ENCODE measurements around the gene CFAP77. TPM values are rescaled to one million over a fixed set of nuclear protein-coding genes. Genes with fewer than 3 reads are reported as not detected.
A peak's percentile ranks its signal among the peaks of the same experiment; 100 is the strongest.

Gene CFAP77
- total and polyA plus RNA-seq, 2 experiments from 2014 or later = not detected

DNA sequence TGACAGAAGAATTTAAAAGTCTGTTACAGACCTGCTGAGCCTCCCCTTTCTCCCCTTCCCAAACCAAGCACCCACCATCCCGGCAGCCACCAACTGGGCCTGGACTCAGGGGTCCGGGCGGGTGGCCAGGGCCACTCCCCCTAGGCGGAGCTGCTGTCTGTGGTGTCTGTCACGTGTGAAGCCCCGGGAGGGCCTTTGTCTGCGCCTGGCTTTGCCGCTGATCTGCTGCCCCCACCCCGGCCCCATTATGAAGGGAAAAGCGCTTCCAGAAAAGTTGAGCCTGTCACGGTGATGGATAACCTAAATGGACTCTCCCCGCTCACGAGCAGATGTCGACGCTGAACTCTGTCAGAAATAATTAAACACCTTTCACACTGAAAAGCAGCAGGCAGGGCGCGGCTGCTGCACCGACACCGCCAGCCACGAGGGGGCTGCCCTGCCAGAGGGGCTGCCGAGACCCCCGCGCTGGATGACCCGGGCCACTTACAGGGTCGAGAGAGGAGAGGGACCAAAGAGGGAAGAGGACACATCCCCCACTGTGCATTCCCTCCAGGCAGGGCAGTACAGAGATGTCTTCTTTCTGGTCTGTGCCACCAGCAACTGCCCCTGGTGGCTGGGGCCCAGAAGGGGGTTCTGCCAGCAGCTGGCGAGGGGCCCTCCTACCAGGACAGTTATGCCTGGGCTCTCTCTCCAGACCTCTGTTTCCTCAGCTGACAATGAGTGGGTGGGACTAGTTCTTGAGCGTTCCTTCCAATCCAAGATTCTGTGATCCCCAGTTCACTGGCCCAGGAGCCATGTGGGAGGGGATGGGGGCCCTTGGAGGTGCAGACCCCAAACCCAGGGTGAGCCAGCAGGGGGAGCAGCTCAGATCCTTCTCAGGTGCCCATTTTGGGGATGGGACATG lies 136.4 kb downstream of the CFAP77 start:
- H3K4me3 ChIP-seq = no peak overlapping the region
- no peak overlapping the region for H2AFZ ChIP-seq
- TF ChIP-seq EZH2phosphoT487 (IDR thresholded peaks at IDR 0.05; ENCODE audit: insufficient read depth, low read depth) = no peak
- no peak for TF ChIP-seq EZH2 (IDR thresholded peaks at IDR 0.05; ENCODE audit: insufficient read depth, poor library complexity, severe bottlenecking)
- H3F3A ChIP-seq (ENCODE audit: insufficient read depth) = no peaks in the 10 kb centered on the region
- H3K9me2 ChIP-seq (ENCODE audit: insufficient read depth) = no peaks in the 10 kb centered on the region
- H4K20me1 ChIP-seq (ENCODE audit: insufficient read depth) = no peaks in the 10 kb centered on the region
- no peaks in the 10 kb centered on the region for H3K79me2 ChIP-seq (ENCODE audit: insufficient read depth)
- H3K27me3 ChIP-seq (replicated peaks; ENCODE audit: insufficient read depth) = peaks cover 41% of the 10 kb centered on the region
- H3K4me1 ChIP-seq (ENCODE audit: insufficient read depth) = no peaks in the 10 kb centered on the region
- H3K9ac ChIP-seq = no peak overlapping the region
- in situ Hi-C loops (cut with MboI) = no loop called here
- H3K36me3 ChIP-seq (ENCODE audit: low read depth) = no peaks in the 10 kb centered on the region
- no peak overlapping the region for H3K27ac ChIP-seq
- DNase-seq = peak; percentile 31
- 1 to 3% methylated on average over 26 to 27 of the region's 27 CpGs for WGBS, 2 experiments (ENCODE audit: low coverage in 1 of 2, low lambda C conversion rate in 2 of 2, missing lambda C conversion rate in 2 of 2)
- H3K4me2 ChIP-seq (ENCODE audit: unreplicated experiment) = no peak overlapping the region
- H3K9me3 ChIP-seq (ENCODE audit: low read depth) = no peaks in the 10 kb centered on the region

DNA sequence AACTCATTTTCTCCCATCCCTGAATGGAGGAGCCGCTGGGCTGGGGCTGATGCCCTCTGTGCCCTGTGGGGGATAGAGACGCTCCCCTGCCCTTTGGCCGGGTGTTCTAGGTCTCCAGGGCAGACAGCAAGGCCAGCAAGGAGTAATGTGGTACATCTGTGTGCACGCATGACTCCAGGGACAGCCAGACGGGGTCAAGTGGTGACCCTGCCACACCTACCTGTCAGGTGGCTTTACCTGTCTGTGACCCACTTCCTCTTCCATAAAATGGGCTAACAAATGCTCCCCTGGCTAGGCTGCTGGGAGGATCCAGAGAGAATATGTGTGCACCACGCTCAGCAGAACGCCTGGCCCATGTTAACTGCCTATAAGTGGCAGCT lies 137.0 kb downstream of the CFAP77 start:
- Histone ChIP-seq H3K36me3 (ENCODE audit: low read depth) (no peaks in the 10 kb centered on the region), H3K27ac (no peak overlapping the region), H3K79me2 (ENCODE audit: insufficient read depth) (no peaks in the 10 kb centered on the region), H3K4me1 (ENCODE audit: insufficient read depth) (no peaks in the 10 kb centered on the region), H2AFZ (no peak overlapping the region), H4K20me1 (ENCODE audit: insufficient read depth) (no peaks in the 10 kb centered on the region), H3K4me2 (ENCODE audit: unreplicated experiment) (no peak overlapping the region), H3K9ac (no peak overlapping the region), H3K4me3 (no peak overlapping the region), H3K9me3 (ENCODE audit: low read depth) (no peaks in the 10 kb centered on the region), H3F3A (ENCODE audit: insufficient read depth) (no peaks in the 10 kb centered on the region), H3K9me2 (ENCODE audit: insufficient read depth) (no peaks in the 10 kb centered on the region), H3K27me3 (replicated peaks; ENCODE audit: insufficient read depth) (peaks cover 39% of the 10 kb centered on the region)
- 56 to 59% methylated on average over 7 of the region's 7 CpGs for WGBS, 2 experiments (ENCODE audit: low coverage in 1 of 2, low lambda C conversion rate in 2 of 2, missing lambda C conversion rate in 2 of 2)
- DNase-seq = no peak
- no peak for TF ChIP-seq EZH2phosphoT487 (IDR thresholded peaks at IDR 0.05; ENCODE audit: insufficient read depth, low read depth)
- TF ChIP-seq EZH2 (IDR thresholded peaks at IDR 0.05; ENCODE audit: insufficient read depth, poor library complexity, severe bottlenecking) = no peak
- in situ Hi-C loops (cut with MboI) = no loop called here

DNA sequence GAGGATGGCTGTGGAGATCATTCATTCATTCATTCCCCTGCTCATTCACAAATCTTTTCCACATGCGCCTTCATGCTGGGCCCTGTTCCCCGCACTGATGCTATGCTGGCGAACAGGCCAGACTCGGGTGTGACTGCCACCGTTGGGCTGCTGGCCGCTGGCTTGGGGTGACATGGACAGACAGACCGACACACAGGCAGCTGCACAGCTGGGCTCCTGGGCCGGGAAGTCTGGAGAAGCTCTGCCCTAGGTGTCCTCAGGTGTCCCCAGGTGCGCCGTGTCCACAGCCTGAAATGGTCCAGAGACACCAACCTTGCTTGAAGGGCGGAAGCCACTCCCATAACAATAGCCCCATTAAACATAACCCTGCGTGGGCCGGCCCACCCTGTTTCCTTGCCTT lies 137.4 kb downstream of the CFAP77 start:
- WGBS, 2 experiments (ENCODE audit: low coverage in 1 of 2, low lambda C conversion rate in 2 of 2, missing lambda C conversion rate in 2 of 2) = 40 to 50% methylated on average over 13 of the region's 13 CpGs
- Histone ChIP-seq H3K9ac (no peak overlapping the region), H3K27ac (no peak overlapping the region), H3K4me1 (ENCODE audit: insufficient read depth) (no peaks in the 10 kb centered on the region), H3K9me3 (ENCODE audit: low read depth) (no peaks in the 10 kb centered on the region), H3K27me3 (replicated peaks; ENCODE audit: insufficient read depth) (peaks cover 39% of the 10 kb centered on the region), H3K4me3 (no peak overlapping the region), H3F3A (ENCODE audit: insufficient read depth) (no peaks in the 10 kb centered on the region), H4K20me1 (ENCODE audit: insufficient read depth) (no peaks in the 10 kb centered on the region), H3K79me2 (ENCODE audit: insufficient read depth) (no peaks in the 10 kb centered on the region), H3K4me2 (ENCODE audit: unreplicated experiment) (no peak overlapping the region), H3K9me2 (ENCODE audit: insufficient read depth) (no peaks in the 10 kb centered on the region), H3K36me3 (ENCODE audit: low read depth) (no peaks in the 10 kb centered on the region), H2AFZ (no peak overlapping the region)
- no peak for TF ChIP-seq EZH2phosphoT487 (IDR thresholded peaks at IDR 0.05; ENCODE audit: insufficient read depth, low read depth)
- no peak for TF ChIP-seq EZH2 (IDR thresholded peaks at IDR 0.05; ENCODE audit: insufficient read depth, poor library complexity, severe bottlenecking)
- no peak for DNase-seq
- in situ Hi-C loops (cut with MboI) = no loop called here

DNA sequence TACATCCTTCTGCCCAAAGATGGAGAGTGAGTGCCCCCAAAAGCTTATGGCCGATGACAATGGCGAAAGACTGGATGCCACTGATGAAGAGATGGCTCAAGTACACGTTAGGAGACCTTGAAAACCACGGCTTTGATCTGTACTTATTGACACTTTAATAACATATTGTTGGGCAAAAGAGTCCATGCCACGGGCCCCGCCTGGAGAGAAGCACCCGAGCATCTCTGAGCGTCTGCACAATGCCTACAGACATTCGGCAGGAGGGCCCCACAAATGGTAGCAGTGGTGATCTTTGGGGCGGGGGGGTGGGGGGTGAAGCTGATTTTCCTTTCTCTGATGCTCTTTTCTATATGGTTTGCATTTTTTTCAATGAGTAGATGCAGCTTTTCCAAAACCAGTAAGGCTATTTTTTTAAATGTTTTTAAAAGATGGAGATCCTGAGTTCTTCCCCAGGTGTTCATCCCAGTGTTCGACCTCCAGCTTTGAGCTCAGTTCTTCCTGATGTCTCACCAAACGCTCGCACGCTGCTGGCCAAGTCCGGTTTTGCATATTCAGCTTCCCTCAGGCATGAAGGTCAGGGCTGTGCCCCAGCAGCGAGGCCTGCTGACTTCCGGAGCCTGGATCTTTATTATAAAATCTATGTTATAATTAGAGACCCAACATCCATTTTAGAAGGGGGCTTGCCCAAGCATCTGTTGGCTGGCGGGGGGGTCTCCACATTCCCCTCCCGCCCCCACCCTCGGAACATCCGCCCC lies 138.1 kb downstream of the CFAP77 start:
- in situ Hi-C loops (cut with MboI) = no loop called here
- DNase-seq = no peak
- H3K4me2 ChIP-seq (ENCODE audit: unreplicated experiment) = no peak overlapping the region
- H3K4me3 ChIP-seq = no peak overlapping the region
- H3K27me3 ChIP-seq (replicated peaks; ENCODE audit: insufficient read depth) = peaks cover 39% of the 10 kb centered on the region
- H3K36me3 ChIP-seq (ENCODE audit: low read depth) = no peaks in the 10 kb centered on the region
- H3K27ac ChIP-seq = no peak overlapping the region
- no peaks in the 10 kb centered on the region for H3K79me2 ChIP-seq (ENCODE audit: insufficient read depth)
- H3K4me1 ChIP-seq (ENCODE audit: insufficient read depth) = no peaks in the 10 kb centered on the region
- no peaks in the 10 kb centered on the region for H3F3A ChIP-seq (ENCODE audit: insufficient read depth)
- H3K9ac ChIP-seq = no peak overlapping the region
- H3K9me2 ChIP-seq (ENCODE audit: insufficient read depth) = no peaks in the 10 kb centered on the region
- no peak overlapping the region for H2AFZ ChIP-seq
- TF ChIP-seq EZH2phosphoT487 (IDR thresholded peaks at IDR 0.05; ENCODE audit: insufficient read depth, low read depth) (no peak), EZH2 (IDR thresholded peaks at IDR 0.05; ENCODE audit: insufficient read depth, poor library complexity, severe bottlenecking) (no peak)
- no peaks in the 10 kb centered on the region for H3K9me3 ChIP-seq (ENCODE audit: low read depth)
- no peaks in the 10 kb centered on the region for H4K20me1 ChIP-seq (ENCODE audit: insufficient read depth)
- WGBS, 2 experiments (ENCODE audit: low coverage in 1 of 2, low lambda C conversion rate in 2 of 2, missing lambda C conversion rate in 2 of 2) = 50 to 63% methylated on average over 18 to 21 of the region's 21 CpGs
